ENCODE data around the gene BOD1L1. TPM values are rescaled to one million over a fixed set of nuclear protein-coding genes. Genes with fewer than 3 reads are reported as not detected.

Gene BOD1L1
- total RNA-seq, 2 experiments from 2014 or later, result 39.3 to 39.6 TPM

DNA sequence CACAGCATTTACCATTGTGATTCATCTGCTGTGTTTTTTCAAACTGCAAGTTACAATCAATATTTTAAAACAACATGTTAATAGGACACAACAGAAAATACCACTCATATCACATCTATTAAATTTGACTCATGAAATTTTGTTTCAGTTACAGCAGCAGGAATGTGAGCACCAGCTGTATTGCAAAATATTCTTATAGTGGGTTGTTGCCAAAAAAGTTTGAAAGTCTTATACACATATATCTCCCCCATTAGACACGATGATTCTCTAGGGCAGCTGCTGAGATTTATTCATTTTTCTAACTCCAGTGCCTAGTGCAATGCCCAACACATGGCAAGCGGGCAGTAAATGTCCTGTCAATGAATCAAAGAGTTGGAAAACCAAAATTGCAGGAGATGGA lies 56.6 kb downstream of the BOD1L1 start:
- ATAC-seq (ENCODE audit: poor library complexity), result no peak
- Histone ChIP-seq H3K27ac (ENCODE audit: low read depth in 1 of 2, low read length in 2 of 2) (no peak overlapping the region), H3K36me3 (ENCODE audit: insufficient read depth, low read length) (peaks cover 69% of the 10 kb centered on the region), H3K9me3 (ENCODE audit: control insufficient read depth in 1 of 2, insufficient read depth in 1 of 2, low read length in 2 of 2) (no peaks in the 10 kb centered on the region), H3K4me1 (ENCODE audit: insufficient read depth, low read length) (no peaks in the 10 kb centered on the region), H3K4me3 (ENCODE audit: low read length) (no peak overlapping the region), H3K27me3 (ENCODE audit: control insufficient read depth in 1 of 2, insufficient read depth in 2 of 2, low read length in 2 of 2) (no peaks in the 10 kb centered on the region)
- intact Hi-C loops (cut with DNase I, micrococcal nuclease), result no loop called here
- no peaks in the 10 kb centered on the region for H3K4me1 Mint-ChIP-seq (ENCODE audit: low read depth)
- ChIA-PET POLR2A (no interaction called here), CTCF (no interaction called here)
- H3K27ac Mint-ChIP-seq, result no peak overlapping the region
- H3K4me3 Mint-ChIP-seq, result no peak overlapping the region
- DNase-seq, result no peak
- H3K27me3 Mint-ChIP-seq, result no peaks in the 10 kb centered on the region
- no peaks in the 10 kb centered on the region for H3K9me3 Mint-ChIP-seq
- TF ChIP-seq CTCF (IDR thresholded peaks at IDR 0.05), result no peak
- H3K36me3 Mint-ChIP-seq (ENCODE audit: low read depth), result peaks cover 85% of the 10 kb centered on the region

DNA sequence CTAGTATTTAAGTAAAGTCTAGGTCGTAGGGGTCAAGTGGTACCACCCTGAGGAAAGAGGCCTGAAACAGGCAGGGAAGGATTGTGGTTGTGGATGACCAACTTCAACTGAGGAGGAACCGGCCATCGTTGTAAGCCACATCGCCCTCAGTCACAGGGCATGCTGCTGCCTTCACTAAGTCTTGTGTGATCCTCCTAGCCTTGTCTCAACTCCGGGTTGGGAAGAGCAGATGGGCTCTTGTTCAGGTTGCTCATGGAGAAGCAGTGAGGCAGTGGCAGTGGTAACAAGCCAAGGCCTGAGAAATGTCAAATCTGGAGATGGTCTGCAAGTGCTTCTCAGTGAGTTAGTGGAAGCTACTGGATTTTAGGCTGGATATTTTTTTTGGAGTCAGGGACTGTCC lies 60.4 kb downstream of the BOD1L1 start:
- H3K9me3 Mint-ChIP-seq, result no peaks in the 10 kb centered on the region
- peaks cover 57% of the 10 kb centered on the region for H3K36me3 Mint-ChIP-seq (ENCODE audit: low read depth)
- no peaks in the 10 kb centered on the region for H3K9me3 ChIP-seq (ENCODE audit: control insufficient read depth in 1 of 2, insufficient read depth in 1 of 2, low read length in 2 of 2)
- H3K4me3 Mint-ChIP-seq, result no peak overlapping the region
- no peaks in the 10 kb centered on the region for H3K27me3 ChIP-seq (ENCODE audit: control insufficient read depth in 1 of 2, insufficient read depth in 2 of 2, low read length in 2 of 2)
- H3K27ac Mint-ChIP-seq, result no peak overlapping the region
- H3K4me1 ChIP-seq (ENCODE audit: insufficient read depth, low read length), result no peaks in the 10 kb centered on the region
- ChIA-PET POLR2A (no interaction called here), CTCF (no interaction called here)
- H3K27me3 Mint-ChIP-seq, result no peaks in the 10 kb centered on the region
- intact Hi-C loops (cut with DNase I, micrococcal nuclease), result no loop called here
- ATAC-seq (ENCODE audit: poor library complexity) (no peak), DNase-seq (no peak)
- no peak overlapping the region for H3K27ac ChIP-seq (ENCODE audit: low read depth in 1 of 2, low read length in 2 of 2)
- no peak for TF ChIP-seq CTCF (IDR thresholded peaks at IDR 0.05)
- H3K4me1 Mint-ChIP-seq (ENCODE audit: low read depth), result no peaks in the 10 kb centered on the region
- H3K36me3 ChIP-seq (ENCODE audit: insufficient read depth, low read length), result peaks cover 45% of the 10 kb centered on the region
- no peak overlapping the region for H3K4me3 ChIP-seq (ENCODE audit: low read length)

DNA sequence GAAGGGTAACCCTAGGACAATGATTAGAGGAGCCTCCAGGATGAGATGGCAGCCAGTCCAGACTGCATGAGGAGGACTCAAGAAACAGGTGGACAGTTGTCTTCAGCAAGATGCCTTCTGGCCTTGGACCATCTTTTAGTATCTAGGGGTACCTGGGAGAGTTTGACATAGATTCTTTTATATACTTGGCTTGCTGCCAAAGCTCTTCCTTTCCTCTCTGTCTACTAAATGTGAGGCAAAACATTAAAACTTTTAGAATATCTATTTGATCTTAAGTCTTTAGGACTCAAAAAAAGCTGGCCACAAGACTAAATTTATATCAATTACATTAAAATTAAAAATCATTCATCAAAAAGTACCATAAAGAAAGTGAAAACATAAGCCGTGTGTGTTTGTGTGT lies 64.6 kb downstream of the BOD1L1 start:
- H3K27me3 ChIP-seq (ENCODE audit: control insufficient read depth in 1 of 2, insufficient read depth in 2 of 2, low read length in 2 of 2), result no peaks in the 10 kb centered on the region
- H3K4me1 Mint-ChIP-seq (ENCODE audit: low read depth), result no peaks in the 10 kb centered on the region
- peaks cover 19% of the 10 kb centered on the region for H3K36me3 Mint-ChIP-seq (ENCODE audit: low read depth)
- H3K27ac Mint-ChIP-seq, result no peak overlapping the region
- peaks cover 7% of the 10 kb centered on the region for H3K36me3 ChIP-seq (ENCODE audit: insufficient read depth, low read length)
- no peak for TF ChIP-seq CTCF (IDR thresholded peaks at IDR 0.05)
- POLR2A ChIA-PET, result no interaction called here
- H3K9me3 ChIP-seq (ENCODE audit: control insufficient read depth in 1 of 2, insufficient read depth in 1 of 2, low read length in 2 of 2), result no peaks in the 10 kb centered on the region
- H3K27me3 Mint-ChIP-seq, result peaks cover 10% of the 10 kb centered on the region
- H3K4me1 ChIP-seq (ENCODE audit: insufficient read depth, low read length), result no peaks in the 10 kb centered on the region
- ATAC-seq (ENCODE audit: poor library complexity), result no peak
- no peak overlapping the region for H3K4me3 Mint-ChIP-seq
- no peak overlapping the region for H3K27ac ChIP-seq (ENCODE audit: low read depth in 1 of 2, low read length in 2 of 2)
- DNase-seq, result no peak
- intact Hi-C loops (cut with DNase I, micrococcal nuclease), result no loop called here
- no peak overlapping the region for H3K4me3 ChIP-seq (ENCODE audit: low read length)
- CTCF ChIA-PET, result no interaction called here
- H3K9me3 Mint-ChIP-seq, result no peaks in the 10 kb centered on the region
